Hair follicular keratinocyte (primary cell): ENCODE results near the gene UQCRHL. TPM values are rescaled to one million over a fixed set of nuclear protein-coding genes. Genes with fewer than 3 reads are reported as not detected.

Source experiments
- total RNA-seq: library from RNA; depleted of rRNA; stranded (reverse); fragments of >200 nt; gene quantifications from 2 replicates; pipeline ENCODE4 v1.2.3, GENCODE V29; 2015

Gene UQCRHL
- 1.1 and 2.0 TPM in 2 replicates for total RNA-seq

DNA sequence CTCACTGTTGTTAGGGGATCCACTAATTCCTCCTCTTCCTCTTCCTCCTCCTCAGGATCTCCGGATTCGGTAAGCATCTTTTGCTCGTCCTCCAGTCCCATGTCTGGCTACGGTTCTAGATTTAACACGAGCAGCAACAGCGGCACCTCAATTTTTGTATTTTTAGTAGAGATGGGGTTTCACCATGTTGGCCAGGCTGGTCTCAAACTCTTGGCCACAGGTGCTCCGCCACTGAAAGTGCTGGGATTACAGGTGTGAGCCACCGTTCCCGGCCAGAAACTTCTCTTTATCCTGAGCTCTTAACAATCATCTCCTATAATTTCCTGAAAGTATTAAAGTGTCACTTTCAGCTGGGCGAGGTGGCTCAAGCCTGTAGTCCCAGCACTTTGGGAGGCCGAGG, at the start of gene UQCRHL:
UQCRHL (minus strand) TSS at position 101 of the 400 bp plus-strand sequence; CDS start at position 101, 0 bp downstream.

GRCh38 chr1:15847100-15847892, 39.8 kb upstream of the UQCRHL start, which contains the start of gene SPEN:
TSS of gene SPEN (plus strand) at chr1:15847707. CDS start at chr1:15848068, 361 bp downstream.

DNA sequence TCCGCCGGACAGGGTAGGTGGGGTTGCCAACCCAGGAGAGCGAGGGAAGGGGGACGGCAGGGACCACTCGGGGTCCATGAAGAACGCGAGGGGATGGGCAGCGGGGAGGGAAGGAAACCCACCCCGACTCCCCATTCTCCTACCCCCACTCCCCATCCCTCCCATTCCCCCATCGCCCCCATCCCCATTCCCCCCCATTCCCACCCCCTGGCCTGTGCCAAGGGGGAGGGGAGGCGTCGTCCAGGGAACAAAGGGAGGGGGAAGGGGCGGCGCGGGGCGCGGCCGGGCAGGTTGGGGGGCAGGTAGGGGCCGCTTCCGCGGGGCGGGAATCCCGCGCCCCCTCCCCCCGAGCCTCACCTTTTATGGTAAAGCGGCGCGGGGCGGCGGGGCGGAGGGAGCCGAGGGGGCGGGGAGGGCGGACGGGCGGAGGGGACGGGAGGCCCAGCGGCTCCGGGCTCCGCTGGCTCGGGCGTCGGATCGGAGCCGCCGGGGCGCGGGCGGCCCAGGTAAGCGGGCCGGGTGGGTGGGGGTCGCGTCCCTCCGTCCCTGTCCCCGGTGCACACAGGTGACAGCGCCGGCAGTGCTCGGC, 49.0 kb downstream of the UQCRHL start, which contains the start of gene FBLIM1:
FBLIM1 (plus strand) TSS at position 453 of the 589 bp plus-strand sequence. CDS start 6,189 bp downstream, outside the sequence.

Other genes starting within 250 kb of the UQCRHL start
- gene AGMAT, start 222.6 kb downstream of the UQCRHL start, total RNA-seq = 5.5 and 7.6 TPM in 2 replicates
- 6.4 and 8.6 TPM in 2 replicates for gene DDI2, start 190.2 kb downstream of the UQCRHL start, total RNA-seq
- gene PLEKHM2, start 123.3 kb downstream of the UQCRHL start, total RNA-seq = 27.6 and 35.4 TPM in 2 replicates
- gene SLC25A34, start 71.4 kb downstream of the UQCRHL start, total RNA-seq = 0.30 and 1.1 TPM in 2 replicates
- not detected in 2 replicates for gene TMEM82, start 65.2 kb downstream of the UQCRHL start, total RNA-seq
- 154 and 198 TPM in 2 replicates for gene FBLIM1, start 48.9 kb downstream of the UQCRHL start, total RNA-seq
- 14.5 and 14.8 TPM in 2 replicates for gene SPEN, start 40.1 kb upstream of the UQCRHL start, total RNA-seq
- gene ZBTB17, start 168.5 kb upstream of the UQCRHL start, total RNA-seq = 18.4 and 24.5 TPM in 2 replicates
- not detected in 2 replicates for gene SRARP, start 196.6 kb upstream of the UQCRHL start, total RNA-seq
- not detected in 2 replicates for gene HSPB7, start 210.4 kb upstream of the UQCRHL start, total RNA-seq
- not detected in 2 replicates for gene CLCNKA, start 214.4 kb upstream of the UQCRHL start, total RNA-seq
- not detected in 2 replicates for gene CLCNKB, start 236.1 kb upstream of the UQCRHL start, total RNA-seq